ENCODE measurements around the gene CAMTA1. TPM values are rescaled to one million over a fixed set of nuclear protein-coding genes. Genes with fewer than 3 reads are reported as not detected.

CAMTA1 gene
- total RNA-seq, 1 experiment from 2014 or later, result 60.0 TPM

DNA sequence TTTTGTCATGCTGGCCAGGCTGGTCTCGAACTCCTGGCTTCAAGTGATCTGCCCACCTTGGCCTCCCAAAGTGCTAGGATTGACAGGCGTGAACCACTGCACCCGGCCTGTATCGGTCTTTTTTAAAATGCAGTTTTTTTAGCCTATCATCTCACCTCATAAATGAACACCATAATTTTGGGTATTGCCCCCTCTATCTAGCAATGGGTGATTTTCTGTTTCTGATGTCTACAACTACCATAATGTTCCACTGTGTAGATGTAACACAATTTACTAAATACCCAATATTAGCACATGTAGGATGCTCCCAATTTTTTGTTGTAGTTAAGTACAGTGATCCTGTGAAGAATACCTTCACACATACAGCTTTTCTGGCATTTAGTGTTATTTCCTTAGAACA is 2.0 kb upstream of the CAMTA1 start:
- ChIA-PET CTCF (no interaction called here), POLR2A (no interaction called here)
- H3K36me3 Mint-ChIP-seq (ENCODE audit: insufficient read depth, unreplicated experiment), result peaks cover 20% of the 10 kb centered on the region
- H3K27me3 ChIP-seq (replicated peaks; ENCODE audit: control insufficient read depth, insufficient read depth, low read length), result no peaks in the 10 kb centered on the region
- no peaks in the 10 kb centered on the region for H3K9me3 Mint-ChIP-seq (ENCODE audit: unreplicated experiment)
- peak overlapping the region; percentile 54 for H3K4me3 ChIP-seq (ENCODE audit: low read depth, low read length)
- H3K9me3 ChIP-seq, result no peaks in the 10 kb centered on the region
- H3K4me1 ChIP-seq, result 0 out of 2 replicates have a peak, but pooled peaks cover 5% of the 10 kb centered on the region
- no peak overlapping the region for H3K27ac Mint-ChIP-seq (ENCODE audit: unreplicated experiment)
- no TSS peak for BruUV-seq (replicated peaks)
- H3K36me3 ChIP-seq (ENCODE audit: control insufficient read depth, insufficient read depth, low read length), result no peaks in the 10 kb centered on the region
- DNase-seq, result no peak
- H3K4me3 Mint-ChIP-seq (ENCODE audit: unreplicated experiment), result peak overlapping the region; percentile 88
- H3K27me3 Mint-ChIP-seq (ENCODE audit: insufficient read depth, unreplicated experiment), result no peaks in the 10 kb centered on the region
- peaks cover 20% of the 10 kb centered on the region for H3K4me1 Mint-ChIP-seq (ENCODE audit: low read depth, unreplicated experiment)
- TF ChIP-seq, protein P1, sequence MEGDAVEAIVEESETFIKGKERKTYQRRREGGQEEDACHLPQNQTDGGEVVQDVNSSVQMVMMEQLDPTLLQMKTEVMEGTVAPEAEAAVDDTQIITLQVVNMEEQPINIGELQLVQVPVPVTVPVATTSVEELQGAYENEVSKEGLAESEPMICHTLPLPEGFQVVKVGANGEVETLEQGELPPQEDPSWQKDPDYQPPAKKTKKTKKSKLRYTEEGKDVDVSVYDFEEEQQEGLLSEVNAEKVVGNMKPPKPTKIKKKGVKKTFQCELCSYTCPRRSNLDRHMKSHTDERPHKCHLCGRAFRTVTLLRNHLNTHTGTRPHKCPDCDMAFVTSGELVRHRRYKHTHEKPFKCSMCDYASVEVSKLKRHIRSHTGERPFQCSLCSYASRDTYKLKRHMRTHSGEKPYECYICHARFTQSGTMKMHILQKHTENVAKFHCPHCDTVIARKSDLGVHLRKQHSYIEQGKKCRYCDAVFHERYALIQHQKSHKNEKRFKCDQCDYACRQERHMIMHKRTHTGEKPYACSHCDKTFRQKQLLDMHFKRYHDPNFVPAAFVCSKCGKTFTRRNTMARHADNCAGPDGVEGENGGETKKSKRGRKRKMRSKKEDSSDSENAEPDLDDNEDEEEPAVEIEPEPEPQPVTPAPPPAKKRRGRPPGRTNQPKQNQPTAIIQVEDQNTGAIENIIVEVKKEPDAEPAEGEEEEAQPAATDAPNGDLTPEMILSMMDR (IDR thresholded peaks at IDR 0.05; ENCODE audit: insufficient read depth in 1 of 2, low read depth in 1 of 2, low read length in 1 of 2, severe bottlenecking in 1 of 2, unreplicated experiment in 1 of 2), result no peak
- intact Hi-C loops (cut with micrococcal nuclease; ENCODE audit: unreplicated experiment), result loop anchor here (10.0 kb wide), 1 partner anchor 432 kb away; no protein-coding TSS in a partner anchor

DNA sequence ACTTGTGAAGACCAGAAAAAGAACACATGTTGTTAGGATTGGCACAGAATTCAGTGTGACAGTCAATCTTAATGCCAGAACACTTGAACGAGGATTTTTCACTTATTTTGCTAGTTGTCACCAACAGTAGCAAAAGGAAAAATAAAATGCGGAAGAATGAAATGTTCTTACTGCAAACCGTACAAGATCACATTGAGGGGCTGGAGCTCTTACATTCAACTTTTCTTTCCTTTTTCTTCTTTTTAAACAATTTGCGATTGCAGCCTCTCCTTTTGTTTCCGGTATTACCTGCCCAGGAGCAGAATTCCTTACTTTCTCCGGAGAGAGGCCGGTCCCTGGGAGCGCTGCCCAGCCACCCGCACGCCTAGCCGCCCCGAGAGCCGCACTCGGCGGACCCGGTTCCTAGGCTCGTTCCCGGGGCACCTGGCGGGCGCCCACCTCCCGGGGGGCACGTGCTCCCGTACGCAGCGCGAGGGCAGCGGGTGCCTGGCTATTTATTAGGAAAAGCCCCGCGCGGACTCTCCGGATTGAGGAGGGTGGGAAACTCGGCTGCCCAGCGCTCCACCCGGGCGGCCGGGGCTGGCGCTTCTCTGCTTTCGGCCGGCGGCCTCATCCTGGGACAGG is 1.2 kb upstream of the CAMTA1 start:
- Mint-ChIP-seq H3K27me3 (ENCODE audit: insufficient read depth, unreplicated experiment) (no peaks in the 10 kb centered on the region), H3K4me3 (ENCODE audit: unreplicated experiment) (peak overlapping the region; percentile 88), H3K4me1 (ENCODE audit: low read depth, unreplicated experiment) (peaks cover 23% of the 10 kb centered on the region), H3K36me3 (ENCODE audit: insufficient read depth, unreplicated experiment) (peaks cover 20% of the 10 kb centered on the region), H3K9me3 (ENCODE audit: unreplicated experiment) (no peaks in the 10 kb centered on the region), H3K27ac (ENCODE audit: unreplicated experiment) (peak overlapping the region; percentile 82)
- DNase-seq, result no peak
- Histone ChIP-seq H3K9me3 (no peaks in the 10 kb centered on the region), H3K27me3 (replicated peaks; ENCODE audit: control insufficient read depth, insufficient read depth, low read length) (no peaks in the 10 kb centered on the region), H3K36me3 (ENCODE audit: control insufficient read depth, insufficient read depth, low read length) (no peaks in the 10 kb centered on the region; the same call in 1 of the 2 replicates), H3K4me3 (ENCODE audit: low read depth, low read length) (peak overlapping the region; percentile 54), H3K4me1 (0 out of 2 replicates have a peak, but pooled peaks cover 5% of the 10 kb centered on the region)
- BruUV-seq (replicated peaks), result no TSS peak
- intact Hi-C loops (cut with micrococcal nuclease; ENCODE audit: unreplicated experiment), result loop anchor here (2.0 to 10.0 kb wide), 2 partner anchors 57 to 431 kb away; no protein-coding TSS in a partner anchor
- TF ChIP-seq, protein P1 (IDR thresholded peaks at IDR 0.05; ENCODE audit: insufficient read depth in 1 of 2, low read depth in 1 of 2, low read length in 1 of 2, severe bottlenecking in 1 of 2, unreplicated experiment in 1 of 2), result no peak
- ChIA-PET CTCF (interaction anchor here (0.6 to 1.4 kb wide), 4 partner anchors 82 to 449 kb away, joined by 3 to 9 read pairs (median 6); partner anchors contain the start of gene DNAJC11), POLR2A (interaction anchor here (0.6 to 1.8 kb wide), 6 partner anchors 12 to 1177 kb away, joined by 3 to 15 read pairs (median 3); no protein-coding TSS in a partner anchor)

DNA sequence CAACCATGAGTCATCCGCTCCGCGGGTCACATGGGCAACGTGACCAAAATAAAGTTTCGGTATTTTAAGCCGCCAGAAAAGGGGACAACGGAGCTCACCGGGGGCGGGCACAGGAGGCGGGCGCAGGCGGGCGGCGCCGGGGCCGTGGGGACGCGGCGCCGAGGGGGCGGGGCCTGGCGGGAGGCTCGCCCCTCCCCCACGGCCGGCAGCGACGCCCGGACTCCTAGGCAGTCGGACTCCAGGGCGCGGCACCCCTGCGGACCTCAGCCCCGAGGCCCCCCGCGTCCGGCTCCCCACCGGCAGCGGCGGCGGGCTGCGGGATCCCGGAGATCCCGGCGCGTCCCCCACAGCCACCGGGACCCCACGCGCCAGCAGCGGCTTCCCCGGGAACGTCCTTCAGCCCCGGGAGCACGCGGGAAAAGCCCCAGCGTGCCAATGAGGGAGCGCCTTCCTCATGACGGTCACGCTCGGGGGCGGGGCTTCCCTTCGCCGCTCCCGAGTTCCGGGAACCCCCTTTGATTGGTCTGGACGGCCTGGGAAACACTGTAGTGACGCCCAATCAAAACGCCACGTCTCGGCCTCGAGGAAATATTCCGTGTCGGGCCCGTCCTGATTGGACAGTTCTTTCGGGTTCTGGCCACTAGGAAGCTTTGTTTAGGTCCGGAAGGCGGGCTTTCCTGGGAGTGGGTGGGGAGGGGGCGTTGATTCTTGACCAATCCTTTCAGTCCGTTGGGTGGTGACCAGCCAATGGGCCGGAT is 515 bp upstream of the CAMTA1 start:
- H3K27ac Mint-ChIP-seq (ENCODE audit: unreplicated experiment), result peak overlapping the region; percentile 82
- intact Hi-C loops (cut with micrococcal nuclease; ENCODE audit: unreplicated experiment), result loop anchor here (2.0 to 10.0 kb wide), 2 partner anchors 58 to 430 kb away; no protein-coding TSS in a partner anchor
- H3K4me1 Mint-ChIP-seq (ENCODE audit: low read depth, unreplicated experiment), result peaks cover 28% of the 10 kb centered on the region
- TF ChIP-seq, protein P1 (IDR thresholded peaks at IDR 0.05; ENCODE audit: insufficient read depth in 1 of 2, low read depth in 1 of 2, low read length in 1 of 2, severe bottlenecking in 1 of 2, unreplicated experiment in 1 of 2), result no peak
- ChIA-PET POLR2A (interaction anchor here (0.6 to 1.8 kb wide), 13 partner anchors 11 to 1842 kb away, joined by 3 to 15 read pairs (median 3); partner anchors contain the start of genes DNAJC11 and THAP3), CTCF (interaction anchor here (0.6 to 1.4 kb wide), 8 partner anchors 62 to 450 kb away, joined by 3 to 9 read pairs (median 4); partner anchors contain the start of gene DNAJC11)
- Histone ChIP-seq H3K9me3 (no peaks in the 10 kb centered on the region), H3K4me3 (ENCODE audit: low read depth, low read length) (peak overlapping the region; percentile 54), H3K27me3 (replicated peaks; ENCODE audit: control insufficient read depth, insufficient read depth, low read length) (no peaks in the 10 kb centered on the region), H3K36me3 (ENCODE audit: control insufficient read depth, insufficient read depth, low read length) (no peaks in the 10 kb centered on the region; the same call in 1 of the 2 replicates), H3K4me1 (0 out of 2 replicates have a peak, but pooled peaks cover 5% of the 10 kb centered on the region)
- H3K4me3 Mint-ChIP-seq (ENCODE audit: unreplicated experiment), result peak overlapping the region; percentile 88
- H3K27me3 Mint-ChIP-seq (ENCODE audit: insufficient read depth, unreplicated experiment), result no peaks in the 10 kb centered on the region
- DNase-seq, result peak; percentile 99 to 100
- peaks cover 20% of the 10 kb centered on the region for H3K36me3 Mint-ChIP-seq (ENCODE audit: insufficient read depth, unreplicated experiment)
- H3K9me3 Mint-ChIP-seq (ENCODE audit: unreplicated experiment), result no peaks in the 10 kb centered on the region
- no TSS peak for BruUV-seq (replicated peaks)
